IMR-90 (cell line): Measurements from ENCODE around the gene LOXL3. TPM values are rescaled to one million over a fixed set of nuclear protein-coding genes. Genes with fewer than 3 reads are reported as not detected.
A peak's percentile ranks its signal among the peaks of the same experiment; 100 is the strongest.

Experiments used
- ATAC-seq: fragments of 200-7000 bp; cut with Tn5 transposase; 2 replicates; pipeline ENCODE4 v1.9.1; 2020; ENCODE audit warnings: low read depth, mild to moderate bottlenecking, moderate library complexity
- BruUV-seq: library from RNA; stranded (reverse); fragments of 400-500 nt; replicated peaks from 2 replicates; lab custom pipeline; 2021; lab: Mats Ljungman, UMichigan
- CTCF ChIA-PET: fragments of 300-600 bp; formaldehyde crosslinking; extraction: SDS; loops from one replicate; lab custom pipeline; 2021; ENCODE audit warnings: antibody characterized with exemption; lab: Yijun Ruan, JAX
- POLR2A ChIA-PET: fragments of 300-600 bp; sonication (Branson Sonifier 250); formaldehyde crosslinking; loops from one replicate; lab custom pipeline; 2022; ENCODE audit warnings: antibody characterized with exemption; ENCODE audit not compliant: unreplicated experiment; lab: Charles Lee
- DNase-seq: peaks from one replicate; pipeline ENCODE4 v3.0.0; 2013
- H2AFZ ChIP-seq: replicated peaks from 2 replicates; pipeline ENCODE3; 2013; ENCODE audit warnings: low read length, mild to moderate bottlenecking; ENCODE audit not compliant: poor library complexity
- H2AK5ac ChIP-seq: 2 replicates; pipeline ENCODE4 v1.6.1; 2013; ENCODE audit warnings: low read depth, low read length, inconsistent platforms
- H2AK9ac ChIP-seq: replicated peaks from 2 replicates; pipeline ENCODE3; 2013; ENCODE audit warnings: mild to moderate bottlenecking, low read depth, low read length, moderate library complexity; ENCODE audit not compliant: poor library complexity
- H2BK120ac ChIP-seq: 2 replicates; pipeline ENCODE4 v1.6.1; 2013; ENCODE audit warnings: low read depth, low read length, inconsistent platforms
- H2BK15ac ChIP-seq: 3 replicates; pipeline ENCODE4 v1.6.1; 2013; ENCODE audit warnings: low read depth, low read length, inconsistent platforms
- H2BK20ac ChIP-seq: 2 replicates; pipeline ENCODE4 v1.6.1; 2013; ENCODE audit warnings: low read depth, mild to moderate bottlenecking, inconsistent platforms, low read length, moderate library complexity
- H2BK5ac ChIP-seq: 2 replicates; pipeline ENCODE4 v1.6.1; 2013; ENCODE audit warnings: mild to moderate bottlenecking, low read depth, low read length, inconsistent platforms; ENCODE audit not compliant: poor library complexity, severe bottlenecking
- H3K14ac ChIP-seq: replicated peaks from 2 replicates; pipeline ENCODE4 v1.6.1; 2013; ENCODE audit warnings: low read depth, low read length, inconsistent platforms
- H3K18ac ChIP-seq: 2 replicates; pipeline ENCODE4 v1.6.1; 2013; ENCODE audit warnings: low read depth, low read length, control low read depth
- H3K23ac ChIP-seq: 2 replicates; pipeline ENCODE4 v1.6.1; 2013; ENCODE audit warnings: low read depth, low read length, inconsistent platforms
- H3K27ac ChIP-seq: 2 replicates; pipeline ENCODE4 v1.5.1; 2013; ENCODE audit warnings: mild to moderate bottlenecking, control low read depth, low read length; ENCODE audit not compliant: insufficient read depth
- H3K27me3 ChIP-seq: 2 replicates; pipeline ENCODE4 v1.6.1; 2013; ENCODE audit warnings: low read length; ENCODE audit not compliant: control insufficient read depth, insufficient read depth
- H3K36me3 ChIP-seq: 2 replicates; pipeline ENCODE4 v1.6.1; 2013; ENCODE audit warnings: low read length, mixed read lengths; ENCODE audit not compliant: control insufficient read depth, insufficient read depth
- H3K4ac ChIP-seq: 2 replicates; pipeline ENCODE4 v1.6.1; 2013; ENCODE audit warnings: low read depth, low read length, inconsistent platforms
- H3K4me1 ChIP-seq: 2 replicates; pipeline ENCODE4 v1.6.1; 2013; ENCODE audit warnings: low read length, mixed read lengths; ENCODE audit not compliant: control insufficient read depth, insufficient read depth
- H3K4me2 ChIP-seq: 2 replicates; pipeline ENCODE4 v1.6.1; 2013; ENCODE audit warnings: low read depth, mild to moderate bottlenecking, control low read depth, low read length, moderate library complexity
- H3K4me3 ChIP-seq: 2 replicates; pipeline ENCODE4 v1.5.1; 2013; ENCODE audit warnings: low read depth, mild to moderate bottlenecking, control low read depth, low read length, moderate library complexity; ENCODE audit not compliant: insufficient read depth
- H3K56ac ChIP-seq: 2 replicates; pipeline ENCODE4 v1.6.1; 2013; ENCODE audit warnings: low read length, inconsistent platforms; ENCODE audit not compliant: insufficient read depth; ENCODE audit errors: extremely low read depth
- H3K79me1 ChIP-seq, 2 experiments: 2 replicates each; pipeline ENCODE4 v1.6.1; 2013; ENCODE audit warnings: low read length in 2 of 2, inconsistent platforms in 1 of 2, low read depth in 1 of 2
- H3K9ac ChIP-seq: 2 replicates; pipeline ENCODE4 v1.6.1; 2013; ENCODE audit warnings: low read depth, low read length, control low read depth
- H3K9me1 ChIP-seq: 2 replicates; pipeline ENCODE4 v1.6.1; 2013; ENCODE audit warnings: low read length, inconsistent platforms; ENCODE audit not compliant: insufficient read depth
- H3K9me3 ChIP-seq: 2 replicates; pipeline ENCODE4 v1.6.1; 2013; ENCODE audit warnings: low read length; ENCODE audit not compliant: control insufficient read depth, insufficient read depth
- H4K20me1 ChIP-seq: 2 replicates; pipeline ENCODE4 v1.6.1; 2013; ENCODE audit warnings: low read length, inconsistent platforms; ENCODE audit not compliant: insufficient read depth
- H4K5ac ChIP-seq: 2 replicates; pipeline ENCODE4 v1.6.1; 2013; ENCODE audit warnings: mild to moderate bottlenecking, low read depth, low read length, control low read depth
- H4K8ac ChIP-seq, 2 experiments: 2 replicates each; pipeline ENCODE4 v1.6.1; 2013; ENCODE audit warnings: low read depth in 2 of 2, low read length in 2 of 2, control low read depth in 1 of 2, inconsistent platforms in 1 of 2
- H4K91ac ChIP-seq: 2 replicates; pipeline ENCODE4 v1.6.1; 2013; ENCODE audit warnings: low read depth, low read length, inconsistent platforms; ENCODE audit not compliant: insufficient read depth
- BHLHE40 ChIP-seq: fragments of 150-350 bp; IDR thresholded peaks from 2 replicates; pipeline ENCODE4 v1.6.1; 2016; ENCODE audit warnings: mild to moderate bottlenecking, low read depth, low read length
- CEBPB ChIP-seq: IDR thresholded peaks from 2 replicates; pipeline ENCODE4 v1.6.1; 2012; ENCODE audit warnings: low read depth, low read length, improper control_type of control experiment
- FOS ChIP-seq: fragments of 150-350 bp; IDR thresholded peaks from 2 replicates; pipeline ENCODE4 v1.6.1; 2016; ENCODE audit warnings: low read depth, low read length
- MAFK ChIP-seq: IDR thresholded peaks from 2 replicates; pipeline ENCODE4 v1.6.1; 2012; ENCODE audit warnings: low read depth, low read length, improper control_type of control experiment
- MXI1 ChIP-seq: IDR thresholded peaks from 2 replicates; pipeline ENCODE4 v1.6.1; 2012; ENCODE audit warnings: low read depth, mild to moderate bottlenecking, low read length, moderate library complexity, borderline replicate concordance
- NFE2L2 ChIP-seq: fragments of 150-350 bp; IDR thresholded peaks from 2 replicates; pipeline ENCODE4 v1.6.1; 2016; ENCODE audit warnings: low read depth, mild to moderate bottlenecking, low read length
- POLR2A ChIP-seq: IDR thresholded peaks from 2 replicates; pipeline ENCODE4 v1.6.1; 2012; ENCODE audit warnings: mild to moderate bottlenecking, low read depth, low read length
- RAD21 ChIP-seq: IDR thresholded peaks from 2 replicates; pipeline ENCODE4 v1.6.1; 2012; ENCODE audit warnings: low read length, improper control_type of control experiment
- RCOR1 ChIP-seq: IDR thresholded peaks from 2 replicates; pipeline ENCODE4 v1.6.1; 2012; ENCODE audit warnings: mild to moderate bottlenecking, low read length, improper control_type of control experiment; ENCODE audit not compliant: insufficient replicate concordance
- RFX5 ChIP-seq: IDR thresholded peaks from 2 replicates; pipeline ENCODE4 v1.8.0; 2012; ENCODE audit warnings: low read depth, mild to moderate bottlenecking, low read length, moderate library complexity
- SMC3 ChIP-seq: fragments of 150-350 bp; IDR thresholded peaks from 2 replicates; pipeline ENCODE4 v1.6.1; 2016; ENCODE audit warnings: low read depth, mild to moderate bottlenecking, antibody characterized with exemption, low read length, moderate library complexity
- WGBS, 2 experiments: methylation state at CpG; one replicate each; pipeline versions ENCODE4 v1.1.5 to v1.1.7; 2013; ENCODE audit warnings: missing lambda C conversion rate in 2 of 2; ENCODE audit not compliant: insufficient read length in 1 of 2; ENCODE audit errors: extremely low coverage in 2 of 2; 5-methylcytosine and 5-hydroxymethylcytosine counted together
- dilution Hi-C: fragments of 300-500 bp; cut with HindIII; formaldehyde crosslinking; loops from one replicate; pipeline ENCODE4 v1.14.3; 2018; ENCODE audit warnings: low sequenced_read_pairs; ENCODE audit not compliant: unreplicated experiment
- in situ Hi-C: fragments of 300-500 bp; cut with MboI; formaldehyde crosslinking; loops from 3 replicates; pipeline ENCODE4 v1.14.3; 2019; ENCODE audit warnings: low sequenced_read_pairs, inconsistent platforms, mixed read lengths
- intact Hi-C: fragments of 100-400 bp; cut with micrococcal nuclease; formaldehyde crosslinking; loops from 2 replicates; pipeline ENCODE4 v1.10.0; 2022
- polyA plus RNA-seq, 3 experiments: library from polyadenylated mRNA; depleted of rRNA; stranded (reverse); fragments of >200 nt; gene quantifications; 2 replicates each; pipeline ENCODE4 v1.2.3, GENCODE V29; 2012; ENCODE audit warnings: low replicate concordance in 1 of 3
- total RNA-seq: library from RNA; depleted of rRNA; stranded (reverse); fragments of >200 nt; gene quantifications from 2 replicates; pipeline ENCODE4 v1.2.3, GENCODE V29; 2012
- TF ChIP-seq, protein P1 (sequence below): fragments of 150-350 bp; IDR thresholded peaks from 2 replicates; pipeline ENCODE4 v1.6.1; 2016; ENCODE audit warnings: low read depth, mild to moderate bottlenecking, low read length, moderate library complexity, borderline replicate concordance
- TF ChIP-seq, protein P2 (sequence below): fragments of 150-350 bp; IDR thresholded peaks from 2 replicates; pipeline ENCODE4 v1.6.1; 2017; ENCODE audit warnings: mild to moderate bottlenecking, antibody characterized with exemption, low read length, low read depth
- TF ChIP-seq, protein P3 (sequence below): conservative IDR thresholded peaks from 2 replicates; pipeline ENCODE4 v1.5.1; 2012; ENCODE audit warnings: mild to moderate bottlenecking, low read depth, low read length, improper control_type of control experiment

LOXL3 gene
- total and polyA plus RNA-seq, 2 of the 4 experiments (the other 2 are of a cell fraction) = 17.9 to 23.4 TPM

DNA sequence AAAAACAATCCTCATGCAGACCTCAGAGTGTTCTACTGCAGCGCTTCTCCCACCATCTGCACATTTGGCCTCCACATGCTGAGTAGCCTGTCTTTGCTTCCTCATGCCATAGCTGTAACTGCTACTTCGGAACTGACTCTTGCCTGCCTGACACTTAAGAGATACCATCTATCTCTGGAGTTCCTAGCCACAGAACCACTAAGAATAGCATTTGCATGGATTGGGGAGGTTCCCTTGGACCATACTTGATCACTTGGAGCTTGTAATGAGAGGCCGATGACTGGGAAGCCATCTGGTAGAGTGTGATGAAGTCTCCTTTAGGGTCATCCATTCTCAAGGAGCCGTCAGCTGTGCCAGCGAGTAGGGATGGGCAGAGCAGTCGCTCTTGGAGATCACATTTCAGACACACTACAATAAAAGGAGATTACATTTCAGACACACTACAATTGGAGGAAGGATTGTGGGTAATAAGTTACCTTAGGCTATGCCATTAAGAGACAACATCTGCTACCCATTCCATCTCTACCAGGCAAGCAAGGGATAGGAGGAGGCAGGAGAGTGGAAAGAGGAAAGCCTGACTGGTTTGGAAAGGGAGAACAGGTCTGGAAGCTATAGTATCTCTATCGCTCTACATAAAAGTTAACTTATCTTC, 22.6 kb upstream of the LOXL3 start:
- Histone ChIP-seq H2BK120ac (peak overlapping the region; percentile 90), H3K4me2 (peak overlapping the region; percentile 27), H2BK20ac (peak overlapping the region; percentile 85), H3K27ac (peak overlapping the region; percentile 84), H3K9ac (0 out of 2 replicates have a peak overlapping the region, but pooled peaks have one; percentile 16), H3K4ac (peak overlapping the region; percentile 91), H3K79me1 (no peaks in the 10 kb centered on the region), H3K4me3 (no peak overlapping the region), H3K9me1 (peaks cover 22% of the 10 kb centered on the region; the same call in 1 of the 2 replicates), H2BK15ac (peak overlapping the region; percentile 75), H4K8ac (peak overlapping the region; percentile 45 to 81; a peak in 3 of 4 replicates), H2AK9ac (no peak overlapping the region), H2AFZ (peak overlapping the region; percentile 65), H3K18ac (peak overlapping the region; percentile 84), H3K36me3 (no peaks in the 10 kb centered on the region), H4K5ac (peak overlapping the region; percentile 41), H4K91ac (peak overlapping the region; percentile 82), H2BK5ac (peak overlapping the region; percentile 98), H4K20me1 (no peaks in the 10 kb centered on the region), H3K23ac (peak overlapping the region; percentile 87), H2AK5ac (peak overlapping the region; percentile 82), H3K4me1 (peaks cover 21% of the 10 kb centered on the region), H3K9me3 (no peaks in the 10 kb centered on the region), H3K56ac (peak overlapping the region; percentile 55), H3K14ac (peak overlapping the region; percentile 85), H3K27me3 (no peaks in the 10 kb centered on the region)
- ChIA-PET POLR2A (interaction anchor here (0.6 kb wide), 1 partner anchor 65 kb away, joined by 11 read pairs; no protein-coding TSS in a partner anchor), CTCF (interaction anchor here (0.9 to 1.1 kb wide), 4 partner anchors 8 to 94 kb away, joined by 3 to 4 read pairs (median 4); partner anchors contain the start of genes CCDC142 and TTC31)
- DNase-seq (peak; percentile 88), ATAC-seq (peak; percentile 72)
- intact Hi-C loops (loop anchor here (2.0 to 5.0 kb wide), 2 partner anchors 48 to 324 kb away; partner anchors contain the start of genes AUP1 and HTRA2), in situ Hi-C loops (loop anchor here (5.0 kb wide), 1 partner anchor 94 kb away; the partner anchor contains the start of genes CCDC142 and TTC31), dilution Hi-C loops (no loop called here)
- WGBS, 2 experiments = 86% methylated on average over 2 of the region's 7 CpGs; no CpG with 5 or more reads in 1 of the 2 experiments
- no TSS peak for BruUV-seq
- TF ChIP-seq, protein P1, sequence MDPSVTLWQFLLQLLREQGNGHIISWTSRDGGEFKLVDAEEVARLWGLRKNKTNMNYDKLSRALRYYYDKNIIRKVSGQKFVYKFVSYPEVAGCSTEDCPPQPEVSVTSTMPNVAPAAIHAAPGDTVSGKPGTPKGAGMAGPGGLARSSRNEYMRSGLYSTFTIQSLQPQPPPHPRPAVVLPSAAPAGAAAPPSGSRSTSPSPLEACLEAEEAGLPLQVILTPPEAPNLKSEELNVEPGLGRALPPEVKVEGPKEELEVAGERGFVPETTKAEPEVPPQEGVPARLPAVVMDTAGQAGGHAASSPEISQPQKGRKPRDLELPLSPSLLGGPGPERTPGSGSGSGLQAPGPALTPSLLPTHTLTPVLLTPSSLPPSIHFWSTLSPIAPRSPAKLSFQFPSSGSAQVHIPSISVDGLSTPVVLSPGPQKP = no peak
- no peak for TF ChIP-seq FOS
- no peak for TF ChIP-seq CEBPB
- no peak for TF ChIP-seq RAD21
- TF ChIP-seq MAFK = no peak
- no peak for TF ChIP-seq MXI1
- TF ChIP-seq POLR2A = no peak
- TF ChIP-seq RCOR1 = no peak
- TF ChIP-seq SMC3 = no peak
- TF ChIP-seq, protein P2, sequence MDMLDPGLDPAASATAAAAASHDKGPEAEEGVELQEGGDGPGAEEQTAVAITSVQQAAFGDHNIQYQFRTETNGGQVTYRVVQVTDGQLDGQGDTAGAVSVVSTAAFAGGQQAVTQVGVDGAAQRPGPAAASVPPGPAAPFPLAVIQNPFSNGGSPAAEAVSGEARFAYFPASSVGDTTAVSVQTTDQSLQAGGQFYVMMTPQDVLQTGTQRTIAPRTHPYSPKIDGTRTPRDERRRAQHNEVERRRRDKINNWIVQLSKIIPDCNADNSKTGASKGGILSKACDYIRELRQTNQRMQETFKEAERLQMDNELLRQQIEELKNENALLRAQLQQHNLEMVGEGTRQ = no peak
- TF ChIP-seq, protein P3, sequence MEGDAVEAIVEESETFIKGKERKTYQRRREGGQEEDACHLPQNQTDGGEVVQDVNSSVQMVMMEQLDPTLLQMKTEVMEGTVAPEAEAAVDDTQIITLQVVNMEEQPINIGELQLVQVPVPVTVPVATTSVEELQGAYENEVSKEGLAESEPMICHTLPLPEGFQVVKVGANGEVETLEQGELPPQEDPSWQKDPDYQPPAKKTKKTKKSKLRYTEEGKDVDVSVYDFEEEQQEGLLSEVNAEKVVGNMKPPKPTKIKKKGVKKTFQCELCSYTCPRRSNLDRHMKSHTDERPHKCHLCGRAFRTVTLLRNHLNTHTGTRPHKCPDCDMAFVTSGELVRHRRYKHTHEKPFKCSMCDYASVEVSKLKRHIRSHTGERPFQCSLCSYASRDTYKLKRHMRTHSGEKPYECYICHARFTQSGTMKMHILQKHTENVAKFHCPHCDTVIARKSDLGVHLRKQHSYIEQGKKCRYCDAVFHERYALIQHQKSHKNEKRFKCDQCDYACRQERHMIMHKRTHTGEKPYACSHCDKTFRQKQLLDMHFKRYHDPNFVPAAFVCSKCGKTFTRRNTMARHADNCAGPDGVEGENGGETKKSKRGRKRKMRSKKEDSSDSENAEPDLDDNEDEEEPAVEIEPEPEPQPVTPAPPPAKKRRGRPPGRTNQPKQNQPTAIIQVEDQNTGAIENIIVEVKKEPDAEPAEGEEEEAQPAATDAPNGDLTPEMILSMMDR = no peak
- no peak for TF ChIP-seq NFE2L2
- no peak for TF ChIP-seq RFX5
- no peak for TF ChIP-seq BHLHE40
